ENCODE measurements around the gene HTR2A.
A peak's percentile ranks its signal among the peaks of the same experiment; 100 is the strongest.

Gene HTR2A

DNA sequence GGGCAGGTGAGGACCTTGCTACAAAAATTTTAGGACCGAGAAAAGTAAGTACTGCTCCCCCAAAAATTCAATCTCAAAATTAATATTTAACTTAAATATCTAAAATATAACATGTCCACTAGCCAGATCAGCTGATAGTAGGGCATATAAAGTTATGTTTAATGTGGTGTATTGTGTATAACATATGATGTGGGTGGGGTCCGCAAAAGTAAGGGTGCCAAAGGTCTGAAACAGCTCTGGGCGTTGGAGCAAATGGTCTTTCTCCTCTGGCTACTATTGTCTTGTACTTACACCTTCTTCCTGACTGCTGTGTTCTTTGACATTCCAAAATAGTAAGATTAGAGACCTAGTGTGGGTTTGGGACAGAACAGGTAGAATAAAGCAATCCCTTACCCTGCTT lies 41.2 kb downstream of the HTR2A start:
- no peak overlapping the region for H3K4me3 Mint-ChIP-seq
- intact Hi-C loops (cut with micrococcal nuclease): no loop called here
- H3K27me3 Mint-ChIP-seq: no peaks in the 10 kb centered on the region
- no peaks in the 10 kb centered on the region for H3K36me3 Mint-ChIP-seq (ENCODE audit: low read depth)
- no peaks in the 10 kb centered on the region for H3K9me3 Mint-ChIP-seq
- H3K27ac Mint-ChIP-seq: peak overlapping the region; percentile 57
- peaks cover 16% of the 10 kb centered on the region for H3K4me1 Mint-ChIP-seq (ENCODE audit: low read depth)

DNA sequence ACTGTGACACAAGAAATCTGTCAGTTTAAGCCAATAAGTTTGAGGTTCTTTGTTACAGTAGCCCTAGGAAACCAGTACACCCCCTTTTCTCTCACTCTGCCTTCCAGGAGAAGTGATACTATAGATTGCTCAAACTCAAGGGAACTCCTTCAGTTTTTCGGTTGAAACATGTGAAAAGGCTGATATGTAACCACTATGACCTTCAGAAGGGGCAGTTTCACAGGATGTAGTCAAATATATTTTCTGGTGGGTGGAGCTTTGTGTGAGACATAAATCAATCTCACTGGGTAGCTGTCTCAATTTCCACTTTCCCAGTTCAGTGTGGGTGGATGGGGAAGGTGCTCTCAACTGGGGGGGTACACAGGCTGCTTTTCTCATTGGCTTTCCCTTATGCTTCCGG lies 41.7 kb downstream of the HTR2A start:
- H3K36me3 Mint-ChIP-seq (ENCODE audit: low read depth): no peaks in the 10 kb centered on the region
- H3K9me3 Mint-ChIP-seq: no peaks in the 10 kb centered on the region
- H3K27ac Mint-ChIP-seq: peak overlapping the region; percentile 57
- H3K27me3 Mint-ChIP-seq: no peaks in the 10 kb centered on the region
- intact Hi-C loops (cut with micrococcal nuclease): no loop called here
- peaks cover 16% of the 10 kb centered on the region for H3K4me1 Mint-ChIP-seq (ENCODE audit: low read depth)
- no peak overlapping the region for H3K4me3 Mint-ChIP-seq

DNA sequence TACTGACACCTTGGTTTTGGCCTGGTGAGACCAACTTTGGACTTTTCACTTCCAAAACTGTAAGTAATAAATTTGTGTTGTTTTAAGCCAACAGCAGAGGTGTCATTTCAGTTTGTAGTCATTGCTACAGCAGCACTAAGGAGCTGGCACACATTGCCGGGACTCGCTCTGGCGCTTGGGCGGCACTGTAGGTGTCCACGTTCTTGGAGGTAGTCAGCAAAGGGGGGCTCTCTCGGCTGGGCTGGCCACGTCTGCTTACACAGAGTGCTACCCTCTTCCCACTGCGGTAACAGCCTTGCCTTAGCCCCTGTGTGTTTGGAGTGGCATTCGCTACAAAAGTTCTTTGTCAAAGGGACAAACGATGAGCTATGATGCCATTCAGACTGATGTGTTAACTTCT lies 44.7 kb downstream of the HTR2A start:
- Mint-ChIP-seq H3K4me3 (no peak overlapping the region), H3K27ac (no peak overlapping the region), H3K27me3 (no peaks in the 10 kb centered on the region), H3K36me3 (ENCODE audit: low read depth) (no peaks in the 10 kb centered on the region), H3K4me1 (ENCODE audit: low read depth) (peaks cover 16% of the 10 kb centered on the region), H3K9me3 (no peaks in the 10 kb centered on the region)
- intact Hi-C loops (cut with micrococcal nuclease): no loop called here

DNA sequence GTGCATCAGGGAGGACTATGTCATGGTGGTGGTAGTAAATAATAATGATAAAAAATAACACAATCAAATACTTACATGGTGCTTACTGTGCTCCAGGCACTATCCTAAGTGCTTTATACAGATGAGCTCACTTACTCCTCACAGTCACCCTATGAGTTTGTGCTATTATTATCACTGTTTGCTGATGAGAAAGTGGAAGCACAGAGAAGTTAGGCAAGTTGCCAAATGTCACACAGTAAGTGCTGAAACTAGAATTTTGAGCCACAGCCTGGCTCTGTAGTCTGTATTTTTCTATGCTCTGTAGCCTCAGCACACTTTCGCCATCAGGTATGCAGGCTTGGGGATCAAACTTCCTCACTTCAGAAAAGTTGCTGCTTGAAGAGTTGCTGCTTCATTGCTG lies 46.6 kb downstream of the HTR2A start:
- Mint-ChIP-seq H3K27me3 (no peaks in the 10 kb centered on the region), H3K36me3 (ENCODE audit: low read depth) (no peaks in the 10 kb centered on the region), H3K4me1 (ENCODE audit: low read depth) (peaks cover 7% of the 10 kb centered on the region), H3K27ac (no peak overlapping the region), H3K9me3 (no peaks in the 10 kb centered on the region), H3K4me3 (no peak overlapping the region)
- intact Hi-C loops (cut with micrococcal nuclease): no loop called here

DNA sequence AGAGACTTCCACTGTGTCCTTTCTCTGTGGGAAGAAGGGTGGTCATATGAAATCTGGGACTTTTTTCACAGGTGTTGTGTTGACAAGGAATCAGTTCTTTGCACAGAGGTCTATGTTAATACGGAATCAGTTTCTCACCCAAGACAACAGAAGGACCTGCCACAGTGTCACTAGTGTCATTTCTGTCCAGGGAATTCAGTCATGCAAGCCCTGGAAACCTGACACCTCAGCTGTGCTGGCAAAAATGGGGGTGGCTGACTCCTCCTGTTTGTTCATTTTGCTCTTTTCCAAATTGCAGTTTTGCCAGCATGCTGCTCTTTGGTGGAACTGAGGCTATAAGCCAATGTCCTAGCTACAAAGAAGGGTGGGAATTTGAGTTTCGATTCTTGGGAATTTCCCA lies 50.1 kb downstream of the HTR2A start:
- Mint-ChIP-seq H3K4me3 (no peak overlapping the region), H3K9me3 (no peaks in the 10 kb centered on the region), H3K36me3 (ENCODE audit: low read depth) (no peaks in the 10 kb centered on the region), H3K27ac (no peak overlapping the region), H3K4me1 (ENCODE audit: low read depth) (no peaks in the 10 kb centered on the region), H3K27me3 (no peaks in the 10 kb centered on the region)
- intact Hi-C loops (cut with micrococcal nuclease): no loop called here

DNA sequence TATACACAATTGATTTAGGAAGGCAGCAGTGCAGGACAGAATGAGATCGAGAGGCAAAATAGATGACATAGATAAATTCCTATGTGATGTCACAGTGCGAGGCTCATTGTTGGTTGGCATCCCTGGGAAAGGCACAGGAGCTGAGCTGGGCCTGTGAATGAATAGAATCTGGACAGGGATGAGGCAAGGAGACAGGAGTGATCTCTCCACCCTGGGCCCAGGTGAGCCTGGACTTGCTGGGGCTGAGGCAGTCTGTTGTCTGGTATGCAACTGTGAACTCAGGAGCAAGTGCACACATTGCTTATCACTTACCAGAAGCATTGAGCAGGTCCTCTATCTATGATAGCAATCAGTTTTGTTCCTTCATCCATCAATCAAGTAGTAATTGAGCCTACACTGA lies 51.7 kb downstream of the HTR2A start:
- intact Hi-C loops (cut with micrococcal nuclease): no loop called here
- no peaks in the 10 kb centered on the region for H3K4me1 Mint-ChIP-seq (ENCODE audit: low read depth)
- no peak overlapping the region for H3K4me3 Mint-ChIP-seq
- H3K27me3 Mint-ChIP-seq: no peaks in the 10 kb centered on the region
- H3K9me3 Mint-ChIP-seq: no peaks in the 10 kb centered on the region
- no peak overlapping the region for H3K27ac Mint-ChIP-seq
- H3K36me3 Mint-ChIP-seq (ENCODE audit: low read depth): no peaks in the 10 kb centered on the region

DNA sequence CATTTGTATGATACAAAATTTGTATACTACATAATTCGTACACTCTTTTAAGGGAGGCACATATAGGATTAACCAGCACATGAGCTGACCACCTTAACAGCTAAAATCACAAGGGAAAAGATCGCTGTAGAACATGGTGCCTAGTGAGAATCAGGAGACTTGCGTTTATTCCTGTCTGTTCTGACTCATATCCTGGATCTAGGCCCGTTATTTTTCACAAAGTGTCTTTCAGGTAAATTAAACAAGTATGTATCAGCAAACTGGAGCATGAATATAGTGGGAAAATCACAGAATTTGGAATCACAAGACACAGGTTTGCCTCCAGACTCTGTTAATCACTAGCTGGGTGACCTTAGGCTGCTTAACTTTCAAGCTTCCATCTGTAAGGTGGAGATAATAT lies 52.4 kb downstream of the HTR2A start:
- H3K4me1 Mint-ChIP-seq (ENCODE audit: low read depth): no peaks in the 10 kb centered on the region
- H3K27ac Mint-ChIP-seq: no peak overlapping the region
- H3K27me3 Mint-ChIP-seq: no peaks in the 10 kb centered on the region
- H3K9me3 Mint-ChIP-seq: no peaks in the 10 kb centered on the region
- intact Hi-C loops (cut with micrococcal nuclease): no loop called here
- H3K4me3 Mint-ChIP-seq: no peak overlapping the region
- no peaks in the 10 kb centered on the region for H3K36me3 Mint-ChIP-seq (ENCODE audit: low read depth)

DNA sequence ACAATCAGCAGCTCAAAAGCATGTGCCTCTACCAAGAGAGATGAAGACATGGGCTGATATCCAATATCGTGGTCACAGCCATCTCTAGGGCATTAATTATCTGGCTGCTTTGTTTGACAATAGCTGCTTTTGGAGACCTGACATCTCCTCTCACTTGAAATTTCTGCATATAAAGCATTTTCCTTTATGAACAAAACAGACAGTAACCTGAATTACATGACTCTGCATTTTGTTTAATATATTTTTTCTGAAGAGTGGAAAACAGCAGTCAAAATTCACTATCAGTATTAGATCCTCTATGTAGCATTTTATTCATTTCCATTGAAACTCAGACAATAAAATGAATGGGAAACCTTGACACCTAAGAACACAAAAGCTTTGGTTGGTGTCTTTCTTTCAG lies 57.5 kb downstream of the HTR2A start:
- Mint-ChIP-seq H3K4me1 (ENCODE audit: low read depth) (no peaks in the 10 kb centered on the region), H3K4me3 (no peak overlapping the region)

DNA sequence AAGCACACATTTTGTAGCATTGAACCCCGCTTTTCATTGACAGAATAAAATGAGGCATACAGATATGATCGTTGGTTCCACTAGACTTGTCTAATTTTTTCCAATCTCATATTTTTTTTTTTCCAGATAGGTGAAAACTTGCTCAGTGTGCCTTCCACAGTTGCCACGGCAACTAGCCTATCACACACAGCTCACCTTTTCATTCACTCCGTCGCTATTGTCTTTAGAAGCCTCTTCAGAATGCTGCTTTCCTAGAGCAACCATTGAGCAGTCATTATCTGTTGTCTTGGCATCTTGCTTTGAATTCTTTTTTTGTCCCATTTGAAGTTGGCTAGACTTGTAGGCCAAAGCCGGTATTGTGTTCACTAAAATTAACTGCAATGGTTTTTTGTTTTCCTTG lies 62.2 kb downstream of the HTR2A start:
- Mint-ChIP-seq H3K27me3 (no peaks in the 10 kb centered on the region), H3K4me3 (no peak overlapping the region), H3K27ac (no peak overlapping the region), H3K36me3 (ENCODE audit: low read depth) (no peaks in the 10 kb centered on the region), H3K9me3 (no peaks in the 10 kb centered on the region), H3K4me1 (ENCODE audit: low read depth) (no peaks in the 10 kb centered on the region)
- intact Hi-C loops (cut with micrococcal nuclease): loop anchor here (5.0 kb wide), 1 partner anchor 58 kb away; no protein-coding TSS in a partner anchor

More for the DNA sequence above, 57.5 kb downstream of the HTR2A start:
- Mint-ChIP-seq H3K9me3 (no peaks in the 10 kb centered on the region), H3K27ac (no peak overlapping the region), H3K36me3 (ENCODE audit: low read depth) (no peaks in the 10 kb centered on the region), H3K27me3 (no peaks in the 10 kb centered on the region)
- intact Hi-C loops (cut with micrococcal nuclease): no loop called here

DNA sequence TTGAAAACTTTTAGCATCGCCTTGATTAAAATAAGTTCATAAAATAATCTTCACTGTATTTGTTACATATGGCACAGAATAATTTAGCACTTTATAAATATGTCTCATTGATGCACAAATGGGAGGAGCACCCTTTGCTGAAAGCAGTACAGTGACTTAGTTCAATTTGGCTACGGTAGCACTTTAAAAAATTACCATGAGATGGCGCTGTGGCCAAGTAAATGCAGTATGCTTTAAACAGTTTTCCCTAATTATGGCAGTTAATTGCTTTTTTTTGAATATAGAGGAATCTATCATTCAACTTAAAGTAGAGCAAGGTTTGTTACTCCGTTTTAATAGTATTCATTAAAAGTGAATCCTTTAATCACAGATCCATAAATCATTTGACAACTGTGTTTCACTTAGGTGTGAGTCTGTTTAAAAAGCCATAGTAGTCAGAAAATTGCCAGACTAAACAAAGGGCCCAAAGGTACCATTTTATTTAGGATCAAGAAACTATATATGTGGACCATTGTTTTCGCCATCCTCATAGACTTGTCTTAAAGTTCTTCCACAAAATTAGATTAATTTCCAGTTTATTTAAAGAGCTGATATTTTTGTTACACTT lies 65.2 kb downstream of the HTR2A start:
- no peaks in the 10 kb centered on the region for H3K36me3 Mint-ChIP-seq (ENCODE audit: low read depth)

DNA sequence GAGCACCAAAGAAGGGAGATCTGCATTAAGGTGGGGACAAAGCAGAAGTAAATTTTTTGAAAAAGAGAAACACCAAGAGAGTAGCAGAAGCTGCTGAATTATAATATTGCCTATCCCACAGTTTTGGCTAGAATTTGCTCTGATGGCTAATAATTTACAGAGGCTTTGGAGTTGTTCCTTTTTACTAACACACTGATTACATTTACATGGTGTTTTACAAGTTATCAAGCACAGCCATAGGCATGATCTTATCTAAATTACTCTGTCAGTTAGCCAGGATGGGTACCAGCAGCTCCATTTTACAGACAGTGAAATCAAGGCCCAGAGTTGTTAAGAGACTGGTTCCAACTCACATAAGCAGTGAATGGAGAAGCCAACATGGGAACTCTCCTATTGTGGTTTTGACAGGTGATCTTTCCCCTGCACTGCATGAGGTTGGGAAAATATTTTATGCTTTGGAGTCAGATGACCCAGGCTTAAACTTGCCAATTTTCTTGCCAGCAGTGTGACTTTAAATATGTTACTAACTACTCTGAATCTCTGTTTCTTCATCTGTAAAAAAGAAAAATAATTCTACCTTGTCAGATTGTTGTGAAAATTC lies 66.3 kb downstream of the HTR2A start:
- no peaks in the 10 kb centered on the region for H3K36me3 Mint-ChIP-seq (ENCODE audit: low read depth)
- H3K9me3 Mint-ChIP-seq: no peaks in the 10 kb centered on the region
- no peak overlapping the region for H3K27ac Mint-ChIP-seq
- intact Hi-C loops (cut with micrococcal nuclease): loop anchor here (1.0 to 5.0 kb wide), 3 partner anchors 62 to 944 kb away; no protein-coding TSS in a partner anchor
- H3K4me3 Mint-ChIP-seq: no peak overlapping the region
- no peaks in the 10 kb centered on the region for H3K27me3 Mint-ChIP-seq
- no peaks in the 10 kb centered on the region for H3K4me1 Mint-ChIP-seq (ENCODE audit: low read depth)

More for the DNA sequence above, 65.2 kb downstream of the HTR2A start:
- H3K27me3 Mint-ChIP-seq: no peaks in the 10 kb centered on the region
- no peak overlapping the region for H3K4me3 Mint-ChIP-seq
- intact Hi-C loops (cut with micrococcal nuclease): loop anchor here (1.0 to 5.0 kb wide), 3 partner anchors 61 to 943 kb away; no protein-coding TSS in a partner anchor
- no peak overlapping the region for H3K27ac Mint-ChIP-seq
- no peaks in the 10 kb centered on the region for H3K9me3 Mint-ChIP-seq
- no peaks in the 10 kb centered on the region for H3K4me1 Mint-ChIP-seq (ENCODE audit: low read depth)

DNA sequence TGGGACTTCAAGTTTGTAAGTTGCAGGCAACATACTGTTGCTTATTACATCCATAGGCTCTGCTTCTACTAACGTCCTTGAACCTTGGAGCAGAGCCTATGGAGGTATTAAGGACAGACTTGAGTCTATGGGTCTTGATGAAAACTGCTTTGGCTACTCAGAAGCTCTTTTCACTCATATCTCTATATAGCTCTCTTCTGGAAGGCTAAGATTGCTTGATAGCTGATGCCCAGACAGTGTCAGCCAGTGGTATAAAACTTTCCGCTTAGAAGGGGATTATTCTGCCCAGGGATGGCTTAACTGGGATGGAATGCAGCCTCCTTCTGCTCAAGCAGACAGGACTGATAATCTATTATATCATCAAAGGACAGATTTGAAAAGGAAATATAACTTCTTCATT lies 74.3 kb downstream of the HTR2A start:
- H3K4me1 Mint-ChIP-seq (ENCODE audit: low read depth): peaks cover 2% of the 10 kb centered on the region
- no peak overlapping the region for H3K27ac Mint-ChIP-seq
- H3K27me3 Mint-ChIP-seq: peaks cover 3% of the 10 kb centered on the region
- H3K9me3 Mint-ChIP-seq: no peaks in the 10 kb centered on the region
- H3K4me3 Mint-ChIP-seq: no peak overlapping the region
- no peaks in the 10 kb centered on the region for H3K36me3 Mint-ChIP-seq (ENCODE audit: low read depth)
- intact Hi-C loops (cut with micrococcal nuclease): loop anchor here (10.0 kb wide), 1 partner anchor 642 kb away; no protein-coding TSS in a partner anchor

DNA sequence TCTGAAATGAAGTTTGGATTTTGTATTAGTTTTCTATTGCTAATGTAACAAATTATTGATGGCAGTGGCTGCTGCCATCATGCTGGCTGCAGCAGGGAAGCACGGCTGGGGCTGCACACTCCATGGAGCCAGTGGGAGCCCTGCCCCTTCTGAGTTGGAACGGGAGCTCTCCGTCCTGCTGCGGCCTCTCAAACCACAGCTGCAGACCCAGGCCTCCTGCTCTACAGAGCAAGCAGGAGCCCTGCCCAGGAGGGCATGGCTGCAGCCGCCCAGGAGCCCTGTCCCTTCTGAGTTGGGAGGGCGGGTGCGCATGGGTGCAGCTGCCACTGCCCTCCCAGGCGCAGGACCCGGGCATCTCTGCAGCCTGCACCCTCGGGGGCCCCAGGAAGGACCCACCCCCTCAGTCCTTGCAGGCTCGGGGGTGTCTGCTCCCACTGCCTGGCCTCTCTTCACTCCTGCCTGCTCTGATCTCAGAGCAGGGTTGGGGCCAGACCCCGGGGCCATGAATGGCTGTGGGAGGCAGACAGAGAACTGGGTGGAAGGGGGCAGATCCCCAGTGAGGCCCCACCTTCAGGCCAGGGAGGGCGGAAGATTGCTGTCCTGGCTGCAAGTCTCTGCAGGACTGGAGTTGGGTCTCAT lies 78.9 kb downstream of the HTR2A start:
- Mint-ChIP-seq H3K27ac (no peak overlapping the region), H3K4me3 (no peak overlapping the region), H3K27me3 (peaks cover 3% of the 10 kb centered on the region), H3K9me3 (peaks cover 5% of the 10 kb centered on the region), H3K4me1 (ENCODE audit: low read depth) (peaks cover 17% of the 10 kb centered on the region), H3K36me3 (ENCODE audit: low read depth) (no peaks in the 10 kb centered on the region)
- intact Hi-C loops (cut with micrococcal nuclease): no loop called here

DNA sequence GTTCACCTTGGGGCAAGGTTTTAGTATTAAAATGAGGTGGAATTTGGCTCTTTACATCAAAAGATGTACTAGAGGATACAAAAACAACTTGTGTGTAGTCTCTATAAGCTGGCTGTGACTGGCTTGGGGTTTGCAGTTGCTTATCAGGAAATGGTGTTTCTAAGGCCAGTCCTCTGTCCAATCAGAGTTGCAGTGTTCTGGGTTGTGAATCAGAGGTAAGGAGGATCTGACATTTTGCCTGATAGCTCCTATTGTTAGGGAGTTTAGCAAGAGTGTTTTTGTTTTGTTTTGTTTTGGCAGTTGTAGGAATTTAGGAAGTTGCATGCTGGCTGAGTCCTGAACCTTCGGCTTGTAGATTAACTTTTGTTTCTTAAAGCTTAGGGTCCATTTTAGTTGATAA lies 79.8 kb downstream of the HTR2A start:
- Mint-ChIP-seq H3K27me3 (peaks cover 2% of the 10 kb centered on the region), H3K27ac (no peak overlapping the region), H3K9me3 (peaks cover 13% of the 10 kb centered on the region), H3K4me1 (ENCODE audit: low read depth) (peaks cover 17% of the 10 kb centered on the region), H3K36me3 (ENCODE audit: low read depth) (no peaks in the 10 kb centered on the region), H3K4me3 (no peak overlapping the region)
- intact Hi-C loops (cut with micrococcal nuclease): no loop called here

All from dendritic cell treated with granulocyte-macrophage colony-stimulating factor and Interleukin-4, amounts not matched to agents 40 ng/mL and 50 ng/mL, for 4 days (primary cell).